GM21360 (cell line): Measurements from ENCODE around the gene GPR135.

Experiments used
- ATAC-seq: cut with Tn5 transposase; IDR thresholded peaks from one replicate; pipeline ENCODE4 v1.9.1; 2021; ENCODE audit warnings: mild to moderate bottlenecking, moderate library complexity; ENCODE audit not compliant: unreplicated experiment

The GPR135 gene

DNA sequence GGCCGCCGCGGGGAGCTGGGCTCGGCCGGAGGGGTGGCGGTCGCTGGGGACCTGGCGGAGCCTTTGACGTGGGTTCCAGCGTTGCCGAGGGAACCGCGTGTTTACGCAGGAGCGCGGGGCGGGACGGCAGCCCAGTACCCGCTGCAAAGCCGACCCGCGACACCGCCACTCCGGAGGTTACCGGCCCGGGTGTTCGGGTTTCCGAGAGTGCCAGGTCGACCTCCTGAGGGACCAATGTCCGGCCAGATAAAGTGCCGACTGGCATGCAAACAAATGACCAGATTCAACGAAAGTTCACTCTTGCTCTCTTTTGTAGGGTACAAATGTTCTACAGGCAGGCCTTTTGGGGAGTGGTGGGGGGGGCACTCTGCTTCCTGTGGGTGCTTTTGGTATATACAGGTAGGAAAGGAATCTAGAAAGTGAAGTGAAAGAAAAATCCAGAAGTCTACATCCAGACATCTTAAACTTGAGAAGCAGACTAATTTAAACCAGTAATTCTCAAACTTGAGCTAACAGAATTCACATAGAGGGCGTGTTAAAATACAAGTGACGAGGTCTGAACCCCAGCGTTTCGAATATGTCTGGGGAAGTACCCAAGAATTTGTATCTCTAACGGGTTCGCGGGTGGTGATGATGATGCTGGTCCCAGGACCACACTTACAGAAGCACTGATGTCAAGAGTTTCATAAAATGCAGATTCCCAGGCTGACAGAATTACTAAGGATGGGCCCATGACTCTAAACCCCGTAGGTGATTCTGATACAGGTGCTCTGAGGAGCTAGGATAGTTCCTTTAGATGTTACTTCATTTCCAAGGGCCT, at the start of gene GPR135:
TSS of gene GPR135 (minus strand) at position 65 of the 820 bp plus-strand sequence. CDS start 154 bp downstream, outside the sequence.
- peak; percentile 6 for ATAC-seq

DNA sequence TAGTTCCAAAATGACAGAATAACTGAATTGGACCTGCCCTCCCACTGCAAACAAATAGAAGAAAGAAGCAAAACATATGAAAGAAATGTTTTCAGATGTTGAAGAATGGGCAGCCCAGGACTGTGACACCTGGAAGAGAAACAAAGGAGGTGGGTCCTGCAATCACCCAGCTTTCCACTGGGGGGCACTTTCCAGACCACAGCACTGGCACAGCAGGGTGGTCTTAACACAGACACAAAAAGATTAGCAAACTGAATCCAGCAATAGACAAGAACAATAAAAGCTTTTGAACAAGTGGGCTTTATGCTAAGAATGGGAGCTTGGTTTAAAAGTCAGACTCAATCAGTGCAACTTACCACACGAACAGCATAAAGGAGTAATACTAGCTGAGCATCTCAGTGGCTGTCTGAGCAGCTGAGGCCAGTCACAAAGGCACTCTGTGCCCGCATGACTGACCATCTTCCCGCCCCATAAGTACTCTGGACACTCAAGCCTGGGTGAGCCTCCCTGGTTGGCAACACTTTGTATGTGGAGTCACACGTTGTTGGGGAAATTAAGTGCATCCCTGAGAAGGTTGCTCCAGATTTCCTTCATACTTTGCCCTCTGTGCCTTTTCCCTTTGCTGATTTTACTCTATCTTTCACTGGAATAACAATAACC, 46.9 kb upstream of the GPR135 start:
- no peak for ATAC-seq

DNA sequence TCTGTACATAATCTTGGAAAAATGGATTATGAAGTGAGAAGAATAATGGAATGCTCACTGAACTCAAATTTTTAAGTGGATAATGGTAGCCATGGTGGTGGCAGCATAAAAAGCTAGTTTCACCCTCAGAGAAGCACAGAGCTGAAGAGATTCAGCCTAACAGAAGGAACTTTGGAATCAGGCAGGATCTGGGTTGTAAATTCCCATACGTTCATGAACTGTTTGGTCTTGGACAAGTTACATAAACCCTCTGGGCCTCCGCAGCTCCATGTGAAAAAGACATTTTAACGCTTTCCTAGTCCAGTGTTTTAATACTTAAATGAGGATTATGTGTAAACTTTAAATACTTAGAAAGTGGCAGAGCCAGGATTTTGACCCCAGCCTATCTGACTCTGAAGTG, 45.8 kb upstream of the GPR135 start:
- no peak for ATAC-seq

- ATAC-seq, result no peak
These were observed 44.8 kb upstream of the GPR135 start for GRCh38 chr14:59510001-59510400.

GRCh38 chr14:59509101-59509500, 43.9 kb upstream of the GPR135 start:
- no peak for ATAC-seq

- no peak for ATAC-seq
These were observed 42.5 kb upstream of the GPR135 start for GRCh38 chr14:59507752-59508103.

DNA sequence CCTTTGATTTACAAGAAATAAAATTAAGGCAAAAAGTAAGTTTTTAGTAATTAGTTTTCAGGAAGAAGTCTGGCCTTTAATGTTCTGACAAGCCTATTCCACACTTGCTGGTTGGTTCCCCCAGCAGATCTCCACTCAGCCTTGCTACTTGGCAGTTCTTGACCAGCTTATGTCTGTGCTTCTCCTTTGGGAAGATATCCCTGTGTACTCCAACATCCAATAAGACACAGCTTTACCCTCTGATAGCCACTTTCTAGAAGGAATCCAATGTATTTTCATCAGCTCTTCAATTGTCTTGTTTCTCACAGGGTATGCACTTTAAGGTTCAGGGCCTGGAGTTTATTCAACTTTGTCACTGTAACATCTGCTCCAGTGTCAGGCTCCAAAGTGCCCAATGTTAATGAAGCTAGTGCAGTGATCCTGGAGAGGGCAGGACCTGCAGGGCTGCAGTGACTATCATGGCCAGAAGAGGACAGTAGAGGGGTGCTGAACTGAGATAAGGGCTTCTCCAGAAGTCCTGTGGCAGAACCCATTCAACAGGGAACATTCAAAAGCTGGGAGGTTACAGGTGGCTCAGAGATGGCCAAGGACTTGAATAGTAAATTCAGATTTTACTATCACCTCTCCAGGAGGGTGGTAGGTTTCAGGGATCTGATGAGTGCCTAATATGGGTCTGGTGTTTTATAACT, 42.0 kb upstream of the GPR135 start:
- peak; percentile 87 for ATAC-seq

GRCh38 chr14:59503256-59503655, 38.1 kb upstream of the GPR135 start:
- no peak for ATAC-seq

- no peak for ATAC-seq
These were observed 35.6 kb upstream of the GPR135 start for GRCh38 chr14:59500732-59501131.

- ATAC-seq, result no peak
These were observed 27.2 kb upstream of the GPR135 start for GRCh38 chr14:59492384-59492783.

GRCh38 chr14:59490756-59491155, 25.6 kb upstream of the GPR135 start:
- no peak for ATAC-seq

GRCh38 chr14:59484639-59485175, 19.5 kb upstream of the GPR135 start:
- peak; percentile 42 for ATAC-seq

GRCh38 chr14:59483819-59484638, 18.8 kb upstream of the GPR135 start, which contains the start of the genes JKAMP and L3HYPDH:
JKAMP (plus strand) TSS chr14:59484517; CDS start chr14:59484590, 73 bp downstream.
L3HYPDH (minus strand) TSS chr14:59484408; CDS start chr14:59484316, 92 bp downstream.
- ATAC-seq, result peak; percentile 88

DNA sequence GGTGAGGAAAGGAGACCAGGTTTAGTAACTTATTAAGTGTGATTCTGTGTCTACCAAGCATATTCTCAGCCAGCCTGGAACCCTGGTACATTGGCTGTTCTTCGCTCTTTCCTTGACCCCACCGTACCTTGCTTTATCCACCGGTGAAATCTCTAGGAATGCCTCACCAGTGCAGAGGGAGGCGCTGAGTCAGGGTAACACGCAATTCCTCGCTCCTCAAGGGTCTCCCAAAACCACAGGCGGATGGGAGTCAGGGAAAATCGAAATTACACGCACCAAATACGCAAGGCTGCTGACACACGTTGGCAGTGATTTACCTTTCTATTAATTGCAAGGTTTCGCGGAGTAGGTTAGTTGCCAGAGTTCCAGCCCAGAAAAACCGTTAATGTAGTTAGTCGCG, 18.2 kb upstream of the GPR135 start:
- no peak for ATAC-seq

- no peak for ATAC-seq
These were observed 17.6 kb upstream of the GPR135 start for GRCh38 chr14:59482541-59483331.

DNA sequence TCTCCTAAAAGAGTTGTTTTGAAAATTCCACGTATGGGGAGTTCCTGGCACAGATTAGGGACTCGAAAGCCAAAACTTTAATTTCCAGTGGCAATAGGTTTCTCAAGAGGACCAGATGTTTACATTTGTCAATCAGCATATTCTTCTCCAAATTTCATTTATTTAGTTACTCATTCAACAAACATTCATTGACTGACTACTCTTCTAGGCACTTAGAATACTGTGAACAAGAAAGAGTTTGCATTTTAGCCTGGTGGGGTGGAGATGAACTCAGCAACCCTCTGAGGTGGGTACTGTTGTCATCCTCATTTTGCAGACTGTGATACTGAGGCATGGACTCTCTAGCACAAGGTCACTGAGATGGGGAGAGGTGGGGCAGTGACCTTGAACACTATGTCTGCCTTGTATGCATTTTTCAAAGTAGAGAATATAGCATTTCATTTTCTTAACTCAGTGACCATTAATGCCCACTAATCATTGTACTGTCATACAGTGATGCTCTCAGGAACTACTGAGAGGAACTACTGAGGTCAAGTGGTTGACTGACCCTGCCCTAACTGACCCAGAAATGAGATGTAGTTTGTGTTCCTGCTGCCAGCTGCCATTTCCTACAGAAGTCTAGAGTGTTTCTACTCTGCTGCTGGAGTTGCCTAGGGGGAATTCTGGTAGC, 16.8 kb upstream of the GPR135 start:
- ATAC-seq, result no peak

GRCh38 chr14:59481407-59481806, 16.2 kb upstream of the GPR135 start:
- ATAC-seq, result no peak

- ATAC-seq, result no peak
These were observed 15.0 kb upstream of the GPR135 start for GRCh38 chr14:59480166-59480565.

GRCh38 chr14:59478540-59478939, 13.4 kb upstream of the GPR135 start:
- ATAC-seq, result no peak
